ENCODE data around the gene TGOLN2.
"Not testable (repeated sequence)": the region's sequence is repeated elsewhere in the genome, so short reads cannot be mapped to it uniquely, and the experiment has no call there.

TGOLN2 gene
- 236 to 681 (median 356) reads per million in 18 experiments for total RNA-seq

DNA sequence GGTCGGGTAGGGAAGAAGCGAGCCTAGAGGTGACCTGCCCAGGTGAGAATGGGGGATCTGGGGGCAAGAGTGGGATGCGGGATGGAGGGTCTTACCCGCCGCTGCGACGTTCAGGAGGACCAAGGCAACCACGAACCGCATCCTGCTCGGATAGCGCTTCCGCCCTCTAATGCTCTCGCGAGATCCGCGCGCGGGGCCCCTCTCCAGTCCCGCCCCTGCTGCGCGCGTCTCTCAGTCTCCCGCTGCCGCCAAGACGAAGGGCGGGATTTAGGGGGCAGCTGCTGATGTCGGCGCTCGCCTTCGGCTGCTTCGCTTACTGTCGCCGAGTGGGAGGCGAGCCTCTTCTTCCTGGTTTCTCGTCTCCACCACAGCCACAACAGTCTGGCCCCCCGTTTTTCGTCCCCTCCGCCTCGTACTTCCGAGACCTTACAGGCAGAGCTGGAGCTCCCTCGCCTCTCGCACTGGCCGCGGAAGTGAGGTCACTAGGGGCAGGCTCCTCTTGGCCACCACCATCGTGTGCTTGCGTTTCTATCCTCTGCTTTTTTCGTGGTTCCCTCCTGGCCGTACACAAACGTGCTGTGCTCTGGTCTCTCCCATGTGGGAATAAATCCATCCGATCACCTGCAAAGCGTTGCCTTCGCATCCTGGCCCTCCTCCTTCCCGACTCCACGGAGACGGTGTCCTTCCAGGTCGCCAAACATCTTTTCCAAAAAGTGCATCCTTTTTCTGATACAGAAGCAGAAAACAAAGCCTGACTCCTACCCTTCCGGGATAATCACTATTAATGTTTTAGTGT lies at the start of gene TGOLN2:
Gene TGOLN2, minus strand, starts transcription at position 168 of the 796 bp plus-strand sequence. Its CDS starts 27 bp downstream, at position 141.
- DNase-seq: peak; percentile 94 to 95

DNA sequence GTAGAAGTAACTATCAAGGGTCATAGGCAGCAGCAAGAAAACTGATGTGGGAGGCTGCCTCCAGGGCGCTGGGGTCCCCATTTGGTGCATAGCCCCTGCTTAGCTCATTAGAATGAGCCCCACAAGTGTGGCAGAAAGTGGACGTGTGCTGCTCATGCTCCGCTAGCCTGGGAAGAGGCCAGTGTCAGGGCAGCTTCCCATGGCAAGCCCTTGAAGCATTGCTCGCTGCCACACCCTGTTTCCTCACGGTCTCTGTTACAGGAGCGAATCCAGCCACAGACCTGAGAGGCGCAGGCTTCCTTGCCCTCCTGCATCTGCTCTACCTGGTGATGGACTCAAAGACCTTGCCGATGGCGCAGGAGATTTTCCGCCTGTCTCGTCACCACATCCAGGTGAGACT lies 49.3 kb upstream of the TGOLN2 start:
- DNase-seq: no peak

DNA sequence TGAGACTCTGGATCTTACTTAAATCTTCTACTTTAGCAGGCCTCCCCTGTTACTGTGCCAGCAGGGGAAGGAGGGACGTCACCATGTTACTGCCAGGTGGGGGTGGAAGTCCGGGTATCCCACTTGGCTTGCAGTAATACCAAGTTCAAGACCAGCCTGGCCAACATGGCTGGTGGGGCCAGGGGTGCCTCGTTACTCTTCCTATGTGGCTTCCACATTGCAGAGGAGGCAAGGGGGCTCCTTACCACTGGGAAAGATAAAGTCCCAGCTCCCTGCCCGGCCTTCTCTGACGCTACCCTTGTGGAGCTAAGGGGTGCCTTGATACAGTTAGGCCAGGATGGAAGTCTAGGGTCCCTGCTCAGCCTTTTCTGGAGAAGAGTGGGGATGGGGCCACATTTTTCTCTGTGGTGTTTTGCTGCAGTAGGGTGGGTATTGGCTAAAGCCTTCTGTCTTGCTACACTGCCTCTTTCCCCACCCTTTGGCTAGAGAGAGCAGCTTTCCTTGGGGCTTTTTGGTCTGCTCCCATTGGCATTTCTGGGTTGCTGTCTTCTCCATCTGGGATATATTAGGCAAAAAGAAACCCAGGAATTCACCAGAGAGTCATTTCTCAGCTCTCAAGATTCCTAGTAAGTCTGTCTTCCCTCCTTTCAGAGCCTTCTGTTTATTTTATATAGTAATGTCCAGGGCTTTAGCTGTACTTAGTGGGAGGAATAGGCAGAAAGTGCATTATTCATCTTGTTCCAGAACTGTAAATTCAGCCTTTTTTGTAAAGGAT lies 48.7 kb upstream of the TGOLN2 start:
- no peak for DNase-seq

DNA sequence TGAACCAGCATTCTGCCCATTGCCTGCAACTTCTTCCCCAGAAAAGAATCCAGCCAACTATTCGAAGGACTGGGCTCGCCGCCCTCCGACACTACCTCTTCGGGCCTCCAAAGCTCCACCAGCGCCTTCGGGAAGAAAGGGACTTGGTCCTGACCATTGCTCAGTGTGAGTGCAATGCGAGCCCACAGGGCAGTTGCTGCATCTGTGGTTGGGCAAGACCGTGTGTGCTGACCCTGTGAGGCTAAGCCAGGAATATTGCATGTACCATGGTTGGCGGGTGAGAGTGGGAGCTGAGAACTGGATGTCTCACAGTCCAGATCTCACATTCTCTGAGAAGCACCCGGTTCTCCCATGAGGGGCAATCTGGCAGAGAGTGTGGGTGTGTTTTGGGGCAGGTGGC lies 43.3 kb upstream of the TGOLN2 start:
- peak in 1 of 2 donors; percentile 35 for DNase-seq

DNA sequence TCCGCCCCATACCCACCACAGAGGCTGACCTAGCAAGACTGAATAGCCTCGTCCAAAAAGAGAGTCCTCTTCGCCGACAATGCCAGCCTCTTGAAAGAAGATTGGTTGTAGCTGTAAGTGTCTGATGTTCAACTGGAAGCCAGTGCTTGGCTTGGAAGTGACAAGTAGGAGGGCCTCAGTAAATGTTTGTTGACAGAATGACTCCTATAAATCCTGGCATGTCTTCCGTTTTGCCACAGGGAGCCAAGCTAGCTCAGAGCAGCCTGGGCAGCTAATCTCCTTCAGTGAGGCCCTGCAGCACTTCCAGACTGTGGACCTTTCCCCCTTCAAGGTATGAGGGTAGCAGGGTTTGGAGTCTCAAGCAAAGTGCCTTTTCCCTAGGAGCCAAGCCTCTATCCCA lies 41.7 kb upstream of the TGOLN2 start:
- DNase-seq: no peak

DNA sequence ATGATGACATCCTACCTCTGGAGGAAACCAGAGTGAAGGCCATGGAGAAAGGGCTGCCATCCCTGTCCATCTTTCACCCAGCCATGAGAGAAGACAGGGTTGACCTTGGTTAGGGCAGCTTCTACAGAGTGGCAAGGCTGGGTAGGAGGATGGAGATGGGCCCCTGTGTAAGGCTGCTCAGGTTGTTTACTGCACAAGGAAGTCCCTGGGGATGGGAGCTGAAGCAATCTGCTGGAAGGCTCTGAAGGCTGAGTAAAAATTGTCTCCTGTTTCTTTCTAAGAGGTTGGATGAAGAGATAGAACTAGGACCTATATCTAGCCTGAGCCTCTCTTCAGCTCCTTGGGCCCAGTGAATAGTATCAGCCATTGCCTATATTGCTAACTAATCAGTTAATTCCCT lies 41.1 kb upstream of the TGOLN2 start:
- no peak for DNase-seq

DNA sequence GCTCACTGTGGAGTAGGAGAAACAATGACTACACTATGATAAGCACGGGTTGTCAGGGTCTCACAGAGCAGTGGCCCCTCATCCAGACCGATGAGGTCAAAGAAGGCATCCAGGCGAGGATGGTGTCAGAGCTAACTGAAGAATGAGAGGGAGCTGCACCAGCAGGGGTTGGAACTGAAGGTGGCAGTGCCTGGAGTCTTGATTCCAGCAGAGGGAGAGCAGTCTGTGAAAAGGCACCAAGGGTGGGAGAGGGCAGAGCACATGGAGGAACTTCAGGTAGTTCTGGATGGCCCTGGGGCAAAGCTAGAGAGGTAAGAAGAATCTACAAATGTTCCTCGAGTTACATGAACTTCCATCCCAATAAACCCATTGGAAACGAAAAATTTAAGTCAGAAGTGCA lies 39.4 kb upstream of the TGOLN2 start:
- DNase-seq: no peak

DNA sequence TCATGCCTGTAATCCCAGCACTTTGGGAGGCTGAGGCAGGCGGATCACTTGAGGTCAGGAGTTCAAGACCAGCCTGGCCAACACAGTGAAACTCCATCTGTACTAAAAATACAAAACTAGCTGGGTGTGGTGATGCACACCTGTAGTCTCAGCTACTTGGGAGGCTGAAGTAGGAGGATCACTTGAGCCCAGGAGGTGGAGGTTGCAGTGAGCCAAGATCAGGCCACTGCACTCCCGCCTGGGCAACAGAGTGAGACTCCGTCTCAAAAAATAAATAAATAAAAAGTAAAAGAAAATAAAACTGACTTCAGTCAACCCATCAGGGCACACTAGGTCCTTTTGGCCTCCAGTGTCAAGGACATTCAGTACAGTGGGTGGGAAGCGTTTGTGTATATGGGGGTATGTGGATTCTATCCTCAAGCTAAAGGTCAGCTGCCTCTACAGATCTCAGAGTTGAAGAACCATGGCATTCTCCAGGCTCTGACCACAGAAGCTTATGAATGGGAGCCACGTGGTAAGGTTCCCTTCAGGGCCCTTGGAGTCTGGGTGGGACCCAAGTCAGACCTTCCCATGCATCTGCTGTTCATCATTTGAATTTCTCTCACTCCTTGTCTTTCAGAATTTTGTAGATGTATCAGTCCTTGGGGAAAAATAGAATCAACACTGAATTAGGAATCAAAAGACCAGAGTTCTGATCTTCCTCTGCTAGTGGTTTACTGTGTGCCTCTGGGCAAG lies 35.0 kb upstream of the TGOLN2 start:
- DNase-seq: not testable (repeated sequence)

DNA sequence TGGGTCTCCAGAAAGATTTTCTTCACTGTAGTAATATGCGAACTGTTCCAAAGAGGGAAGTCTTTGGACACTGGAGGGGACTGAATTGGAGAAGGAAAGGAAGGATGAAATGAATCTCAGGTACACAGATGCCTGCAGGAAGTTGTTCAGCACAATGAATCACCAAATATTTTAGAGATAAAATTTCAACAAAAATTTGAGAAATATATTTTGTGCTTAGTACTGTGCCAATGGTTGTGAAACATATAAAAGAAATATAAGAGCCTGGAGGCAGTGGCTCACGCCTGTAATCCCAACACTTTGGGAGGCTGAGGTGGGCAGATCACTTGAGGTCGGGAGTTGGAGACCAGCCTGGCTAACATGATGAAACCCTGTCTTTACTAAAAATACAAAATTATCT lies 29.9 kb upstream of the TGOLN2 start:
- no peak for DNase-seq

DNA sequence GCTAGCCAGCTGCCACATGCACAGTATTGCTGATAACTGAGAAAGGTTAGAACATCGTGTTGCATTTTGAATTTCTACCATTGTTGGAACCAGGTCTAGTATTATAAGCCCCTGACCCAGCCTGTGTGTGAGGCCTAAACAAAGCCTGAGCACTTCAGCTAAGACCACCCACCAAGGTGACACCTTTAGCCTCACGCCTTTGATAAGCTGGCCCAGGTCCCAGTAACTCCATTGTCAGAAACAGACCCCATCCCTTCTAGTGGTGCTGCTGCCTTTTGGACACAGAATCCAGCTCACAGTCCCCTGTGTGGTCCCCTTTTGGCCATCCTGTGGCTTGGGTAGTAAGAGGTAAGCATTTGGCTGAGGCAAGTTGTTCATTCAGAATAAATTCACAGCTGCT lies 28.4 kb upstream of the TGOLN2 start:
- DNase-seq: no peak

DNA sequence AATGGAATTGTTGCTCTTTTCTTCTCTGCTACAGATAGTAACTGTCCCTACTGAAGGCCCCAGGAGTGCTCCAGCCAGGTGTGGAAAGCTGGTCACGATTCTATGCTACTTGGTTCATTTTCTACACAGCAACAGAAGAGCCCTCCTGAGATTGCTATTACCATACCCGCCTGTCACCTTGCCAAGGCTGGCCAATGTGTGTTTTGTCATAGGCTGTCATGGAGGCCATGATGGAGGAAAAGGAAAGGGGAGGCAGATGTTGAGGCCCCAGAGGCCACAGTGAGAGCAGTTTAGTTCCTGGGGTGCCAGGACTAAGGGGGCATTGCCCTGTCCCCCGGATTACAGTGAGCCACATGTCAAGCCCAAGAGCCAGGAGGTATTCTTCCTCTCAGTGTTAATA lies 27.7 kb upstream of the TGOLN2 start:
- DNase-seq: no peak

DNA sequence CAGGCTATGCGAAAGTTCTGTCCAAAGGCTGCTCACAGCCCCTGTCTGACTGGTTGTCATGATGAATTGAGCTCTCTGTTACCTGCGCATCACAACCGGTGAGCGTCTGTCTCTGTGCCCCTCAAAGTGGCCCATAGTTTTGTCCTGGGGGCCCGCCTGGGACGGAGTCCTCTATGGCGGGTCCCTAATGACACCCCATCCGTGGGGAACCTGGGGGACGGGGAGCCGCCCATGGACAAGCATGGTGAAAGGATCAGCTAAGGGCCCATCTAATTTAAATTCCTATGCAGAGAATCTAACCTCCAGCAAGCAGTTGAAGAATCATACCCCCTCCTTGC lies 27.3 kb upstream of the TGOLN2 start:
- DNase-seq: no peak

DNA sequence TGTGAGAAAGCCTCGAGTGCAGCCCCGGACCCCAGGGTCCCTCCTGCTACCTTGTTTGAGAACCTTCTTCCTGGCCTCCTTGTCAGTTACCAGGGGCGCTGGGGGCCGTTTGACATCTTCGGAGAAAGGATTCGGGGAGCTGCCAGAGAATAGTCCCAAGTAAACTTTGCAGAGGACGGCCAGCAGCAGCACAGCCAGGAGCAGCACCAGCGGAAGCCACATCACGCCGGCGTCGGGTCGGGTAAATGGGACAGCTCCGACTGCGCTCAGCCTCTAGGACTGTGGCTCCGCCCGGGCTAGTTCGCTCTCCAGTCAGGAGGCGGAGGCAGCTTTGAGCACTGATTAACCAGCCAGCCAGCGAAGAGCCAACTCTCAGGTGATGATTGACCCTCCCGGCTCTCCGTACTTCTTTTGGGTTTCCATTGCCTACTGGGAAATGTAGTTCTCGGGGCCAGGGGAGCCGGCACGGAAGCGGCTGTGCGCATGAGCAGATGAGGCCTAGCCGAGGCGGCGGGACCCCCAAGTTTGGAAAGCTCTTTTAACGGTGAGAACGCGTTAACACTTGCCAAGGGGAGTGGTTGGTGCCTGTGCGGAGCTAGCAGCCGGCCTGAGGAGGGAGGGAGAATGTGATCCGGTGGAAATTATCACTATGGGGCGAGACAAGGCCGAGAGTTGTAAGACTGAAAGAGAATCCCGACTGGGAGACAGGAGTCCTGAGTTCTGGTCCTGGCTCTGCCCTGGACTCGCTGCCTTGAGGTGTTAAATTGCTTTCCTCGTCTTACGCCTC lies 26.7 kb upstream of the TGOLN2 start, which contains the start of the genes ELMOD3 and RETSAT:
Gene ELMOD3, plus strand, starts transcription at position 484 of the 787 bp plus-strand sequence. CDS start 2,430 bp downstream, outside the sequence.
Gene RETSAT, minus strand, starts transcription at position 243 of the 787 bp plus-strand sequence. Its CDS starts 21 bp downstream, at position 222.
- DNase-seq: peak; percentile 99

DNA sequence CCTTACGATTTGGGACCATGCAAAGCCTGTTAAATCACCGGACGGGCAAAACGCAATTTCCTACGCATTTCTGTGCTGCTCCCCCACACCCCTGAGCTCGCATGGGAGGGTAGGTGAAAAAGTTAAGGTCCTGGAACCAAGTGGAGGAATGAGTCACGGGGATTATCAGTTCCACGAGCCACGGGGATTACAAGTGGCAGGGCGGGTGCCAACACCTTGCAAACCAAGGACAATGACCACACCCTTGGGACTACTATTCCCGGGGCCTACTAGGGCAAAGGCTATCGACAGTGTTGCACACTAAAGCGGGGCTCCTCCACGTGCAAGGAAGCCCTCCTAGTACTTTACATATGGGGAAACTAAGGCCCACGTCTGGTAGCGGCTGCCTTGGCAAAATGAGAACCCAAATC lies 26.1 kb upstream of the TGOLN2 start:
- no peak for DNase-seq

DNA sequence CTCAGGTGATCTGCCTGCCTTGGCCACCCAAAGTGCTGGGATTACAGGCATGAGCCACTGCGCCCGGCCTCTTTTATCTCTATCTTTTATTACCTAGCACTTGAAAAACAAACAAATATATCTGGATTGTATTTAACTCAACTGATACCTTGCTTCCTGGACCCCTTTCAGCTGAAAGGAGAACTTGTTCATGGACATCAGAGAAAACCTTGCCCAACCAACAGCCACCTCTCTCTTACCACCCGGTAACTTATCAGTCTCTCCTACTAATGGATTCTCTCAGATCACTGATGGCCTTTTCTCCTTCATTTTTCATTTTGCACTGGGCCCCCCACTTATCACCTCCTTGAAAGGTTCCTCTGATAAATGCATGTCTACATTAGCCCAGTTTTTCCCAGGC lies 19.8 kb upstream of the TGOLN2 start:
- no peak for DNase-seq

DNA sequence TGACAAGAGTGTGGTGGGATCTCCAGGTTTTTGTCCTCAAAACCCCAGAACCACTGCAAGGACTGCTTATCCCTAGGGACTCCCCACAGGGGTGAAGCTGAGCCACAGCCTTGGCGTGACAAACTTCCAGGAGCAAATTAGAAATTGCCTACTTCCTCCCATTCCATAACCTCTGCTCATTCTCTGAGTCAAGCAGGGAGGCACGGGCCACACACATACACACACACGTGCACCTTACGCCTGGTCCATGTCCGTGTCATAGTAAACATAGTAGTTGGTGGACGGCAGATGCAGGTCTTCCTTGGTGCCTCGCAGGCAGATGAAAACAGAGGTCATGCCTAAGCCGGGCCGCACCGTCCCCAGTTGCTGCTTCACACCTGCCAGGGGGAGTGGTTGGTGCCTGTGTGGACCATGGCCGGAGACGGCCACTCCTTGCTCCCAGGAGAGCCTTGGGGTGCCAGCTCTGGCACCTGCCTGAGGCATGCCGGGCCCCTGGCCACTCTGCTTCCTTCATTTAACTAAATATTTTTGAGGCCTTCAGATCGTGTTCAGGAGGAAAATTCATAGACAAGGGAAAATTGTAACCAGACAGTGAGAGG lies 16.7 kb upstream of the TGOLN2 start:
- DNase-seq: no peak

DNA sequence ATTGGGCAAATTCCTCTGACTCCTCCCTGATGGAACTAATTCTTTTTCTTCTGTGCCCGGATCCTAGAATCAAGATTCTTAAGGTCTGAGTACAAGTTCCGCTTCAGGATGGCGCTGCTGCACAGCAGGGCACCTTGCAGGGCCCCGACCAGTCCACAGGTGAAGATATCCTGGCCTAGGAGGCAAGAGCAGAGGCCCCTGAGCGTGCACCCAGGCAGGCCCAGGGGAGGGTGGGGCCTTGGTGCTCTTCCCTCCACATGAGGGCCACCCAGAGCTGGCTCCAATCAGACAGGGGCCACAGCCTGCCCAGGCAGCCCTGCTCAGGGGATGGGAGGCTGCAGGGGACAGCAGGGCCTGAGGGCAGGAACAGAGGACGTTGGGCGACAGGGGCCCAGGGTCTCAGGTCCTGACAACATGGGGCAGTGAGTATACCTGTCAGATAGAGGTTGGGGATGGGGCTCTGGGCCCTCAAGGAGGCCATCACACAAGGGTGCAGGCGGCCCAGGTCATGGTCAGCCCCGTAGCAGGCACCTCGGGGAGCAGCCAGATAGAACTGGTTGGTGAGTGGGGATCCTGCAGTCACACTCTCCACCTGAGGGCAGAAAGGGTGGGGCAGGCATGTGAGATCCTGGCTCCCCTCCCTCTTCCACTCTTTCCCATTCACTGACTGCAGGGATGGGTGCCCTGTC lies 15.6 kb upstream of the TGOLN2 start:
- not testable (repeated sequence) for DNase-seq

DNA sequence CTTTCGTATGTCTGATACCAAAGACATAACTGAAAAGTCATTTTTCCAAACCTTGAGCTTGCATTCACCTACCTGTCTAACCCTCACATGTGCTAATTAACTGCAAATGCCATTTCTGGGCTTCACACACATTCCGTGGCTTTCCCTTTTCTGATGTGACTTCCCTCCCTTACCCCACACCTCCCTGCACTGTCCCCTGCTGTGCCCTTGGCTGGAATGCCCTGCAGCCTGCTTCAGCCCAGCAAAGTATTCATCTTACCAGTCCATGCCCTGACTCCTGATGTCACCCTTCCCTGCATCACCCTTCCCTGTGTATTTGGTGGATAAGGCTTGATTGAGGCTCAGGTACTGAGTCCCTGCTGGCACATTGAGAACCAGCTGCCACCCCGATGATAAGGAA lies 14.4 kb upstream of the TGOLN2 start:
- no peak for DNase-seq

DNA sequence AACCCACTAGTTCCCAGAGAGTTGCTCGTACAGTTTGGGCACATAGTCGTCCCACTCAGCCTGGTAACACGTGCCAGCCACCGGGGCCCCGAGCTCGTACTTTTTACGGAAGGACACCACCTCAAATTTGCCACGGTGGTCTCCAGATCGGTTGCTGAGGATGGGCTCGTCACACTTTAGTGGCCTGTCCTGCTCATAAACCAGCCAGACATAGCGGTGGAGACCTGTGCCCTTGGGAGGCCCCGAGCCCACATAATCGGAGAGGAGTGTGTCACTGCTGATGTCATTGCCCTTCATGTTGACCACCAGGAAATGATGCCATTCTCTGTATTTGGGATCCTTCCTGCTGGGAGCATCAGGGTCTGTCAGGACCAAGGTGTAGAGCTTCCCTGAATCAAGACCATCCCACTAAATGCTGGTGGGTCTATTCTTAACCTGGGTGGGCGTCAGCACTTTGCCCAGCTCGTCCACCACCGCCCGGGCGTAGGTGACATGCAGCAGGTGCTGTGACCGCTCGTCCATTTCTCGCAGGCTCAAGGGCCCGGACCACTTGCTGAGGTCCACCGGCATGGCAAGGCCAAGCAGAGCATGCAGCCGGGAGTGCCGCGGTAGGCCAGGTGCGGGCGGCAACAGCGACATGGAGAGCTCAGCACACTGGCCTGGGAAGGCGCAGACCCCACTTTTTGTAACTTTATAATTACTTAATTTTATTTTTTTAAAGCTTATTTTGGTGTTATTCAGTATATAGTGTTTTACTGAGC lies 13.7 kb upstream of the TGOLN2 start:
- DNase-seq: no peak

All from inflammatory macrophage (primary cell).